Fibroblast of the aortic adventitia (primary cell): ENCODE measurements around the gene IL19. TPM values are rescaled to one million over a fixed set of nuclear protein-coding genes. Genes with fewer than 3 reads are reported as not detected.
"Not testable (repeated sequence)": the region's sequence is repeated elsewhere in the genome, so short reads cannot be mapped to it uniquely, and the experiment has no call there.

ENCODE experiments used
- DNase-seq: peaks from one replicate; pipeline ENCODE4 v3.0.0-alpha.2; 2010; ENCODE audit warnings: low read depth
- H3K4me3 ChIP-seq: 2 replicates; pipeline ENCODE4 v1.5.1; 2011; ENCODE audit warnings: low read depth, mild to moderate bottlenecking, control low read depth, low read length, moderate library complexity
- CTCF ChIP-seq: IDR thresholded peaks from 2 replicates; pipeline ENCODE4 v1.5.1; 2011; ENCODE audit warnings: mild to moderate bottlenecking, low read length, control low read depth, inconsistent platforms; ENCODE audit not compliant: insufficient read depth
- total RNA-seq: library from RNA; depleted of rRNA; stranded (reverse); fragments of >200 nt; gene quantifications from 2 replicates; pipeline ENCODE4 v1.2.3, GENCODE V29; 2012; ENCODE audit warnings: low replicate concordance

The IL19 gene
- total RNA-seq, 1 donor = not detected

GRCh38 chr1:206843626-206844025, 73.1 kb downstream of the IL19 start:
- TF ChIP-seq CTCF = no peak
- no peak for DNase-seq
- H3K4me3 ChIP-seq = no peak overlapping the region

- TF ChIP-seq CTCF = no peak
- H3K4me3 ChIP-seq = no peak overlapping the region
- DNase-seq = no peak
These were observed 75.9 kb downstream of the IL19 start for GRCh38 chr1:206846487-206846886.

GRCh38 chr1:206847337-206847834, 76.8 kb downstream of the IL19 start:
- DNase-seq = no peak
- H3K4me3 ChIP-seq = no peak overlapping the region
- no peak for TF ChIP-seq CTCF

- H3K4me3 ChIP-seq = no peak overlapping the region
- no peak for TF ChIP-seq CTCF
- no peak for DNase-seq
These were observed 77.4 kb downstream of the IL19 start for GRCh38 chr1:206847946-206848345.

GRCh38 chr1:206850401-206850800, 79.8 kb downstream of the IL19 start:
- H3K4me3 ChIP-seq = no peak overlapping the region
- no peak for DNase-seq
- no peak for TF ChIP-seq CTCF

GRCh38 chr1:206851341-206852010, 80.9 kb downstream of the IL19 start:
- no peak for TF ChIP-seq CTCF

GRCh38 chr1:206852662-206853061, 82.1 kb downstream of the IL19 start:
- DNase-seq = not testable (repeated sequence)

More at GRCh38 chr1:206851341-206852010, 80.9 kb downstream of the IL19 start:
- H3K4me3 ChIP-seq = no peak overlapping the region
- peak; percentile 77 for DNase-seq

GRCh38 chr1:206853696-206854095, 83.1 kb downstream of the IL19 start:
- DNase-seq, H3K4me3 ChIP-seq: not testable (repeated sequence)

More at GRCh38 chr1:206852662-206853061, 82.1 kb downstream of the IL19 start:
- not testable (repeated sequence) for H3K4me3 ChIP-seq
